Stimulated activated CD8-positive, alpha-beta memory T cell treated with anti-CD3 and anti-CD28 coated beads, Interleukin-4, amount 100 ng/mL, for 1 hour (primary cell): ENCODE measurements around the gene ECE1.

ENCODE experiments used
- DNase-seq, 2 donors: peaks; one replicate each; pipeline ENCODE4 v3.0.0-alpha.2; 2020; ENCODE audit warnings: low read depth in 2 of 2, low spot score in 1 of 2

Gene ECE1

GRCh38 chr1:21308847-21309652 is 18.8 kb upstream of the ECE1 start:
- DNase-seq = no peak

- no peak for DNase-seq
Observed at GRCh38 chr1:21308330-21308729, 18.1 kb upstream of the ECE1 start.

- DNase-seq = no peak
Observed at GRCh38 chr1:21307663-21308305, 17.5 kb upstream of the ECE1 start.

GRCh38 chr1:21307210-21307609 is 16.9 kb upstream of the ECE1 start:
- no peak for DNase-seq

GRCh38 chr1:21305900-21306189 is 15.6 kb upstream of the ECE1 start:
- no peak for DNase-seq

GRCh38 chr1:21305155-21305899 is 15.1 kb upstream of the ECE1 start:
- DNase-seq = no peak

- DNase-seq = no peak
Observed at GRCh38 chr1:21304488-21304887, 14.2 kb upstream of the ECE1 start.

GRCh38 chr1:21302747-21303715 is 12.8 kb upstream of the ECE1 start:
- DNase-seq = no peak

GRCh38 chr1:21301794-21302440 is 11.7 kb upstream of the ECE1 start:
- no peak for DNase-seq

GRCh38 chr1:21300774-21301173 is 10.5 kb upstream of the ECE1 start:
- DNase-seq = no peak

GRCh38 chr1:21299780-21300395 is 9.6 kb upstream of the ECE1 start:
- DNase-seq = no peak

GRCh38 chr1:21298981-21299391 is 8.7 kb upstream of the ECE1 start:
- no peak for DNase-seq

- no peak for DNase-seq
Observed at GRCh38 chr1:21297975-21298374, 7.7 kb upstream of the ECE1 start.

- DNase-seq = no peak
Observed at GRCh38 chr1:21296509-21297354, 6.5 kb upstream of the ECE1 start.

GRCh38 chr1:21295545-21295944 is 5.3 kb upstream of the ECE1 start:
- no peak for DNase-seq

- DNase-seq = no peak
Observed at GRCh38 chr1:21295002-21295401, 4.7 kb upstream of the ECE1 start.

- DNase-seq = peak; percentile 57 to 63
Observed at GRCh38 chr1:21294266-21294989, 4.2 kb upstream of the ECE1 start.

GRCh38 chr1:21293537-21294265 is 3.4 kb upstream of the ECE1 start:
- DNase-seq = peak; percentile 26 to 29
